ENCODE measurements around the gene PPP1R26. TPM values are rescaled to one million over a fixed set of nuclear protein-coding genes. Genes with fewer than 3 reads are reported as not detected.
"Not testable (repeated sequence)": the region's sequence is repeated elsewhere in the genome, so short reads cannot be mapped to it uniquely, and the experiment has no call there.

PPP1R26 gene
- total RNA-seq, 1 donor from 2014 or later: 22.8 TPM

DNA sequence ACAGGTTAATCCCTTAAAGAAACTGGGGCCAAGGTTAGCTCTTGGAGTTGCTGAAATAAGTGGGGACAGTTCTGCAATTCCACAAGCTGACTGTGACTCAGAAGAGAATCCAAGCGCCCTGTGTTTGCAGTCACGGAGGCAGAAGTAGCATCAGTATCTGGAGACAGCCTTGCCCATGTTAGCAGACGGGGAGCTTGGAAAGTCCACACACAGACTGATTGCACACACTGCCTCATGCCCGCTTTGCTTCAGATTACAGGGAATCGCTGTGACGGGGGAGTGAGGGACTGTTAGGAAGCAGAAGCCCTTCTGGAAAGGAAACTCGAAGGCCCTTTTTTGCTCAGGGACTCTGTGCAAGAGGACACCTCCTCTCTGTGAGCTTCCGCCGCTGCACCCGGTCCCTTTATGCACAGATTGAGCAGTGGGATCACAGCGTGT lies 30.9 kb upstream of the PPP1R26 start:
- TF ChIP-seq CTCF (IDR thresholded peaks at IDR 0.05): no peak
- Histone ChIP-seq H3K27me3 (ENCODE audit: low read depth) (peaks cover 3% of the 10 kb centered on the region), H3K9me3 (no peaks in the 10 kb centered on the region), H3K4me3 (no peak overlapping the region), H3K4me1 (no peaks in the 10 kb centered on the region), H3K27ac (no peak overlapping the region), H3K36me3 (no peaks in the 10 kb centered on the region)
- intact Hi-C loops (cut with DNase I): no loop called here
- DNase-seq: no peak
- no peak for ATAC-seq

- H3K27me3 ChIP-seq (ENCODE audit: low read depth); H3K4me3 ChIP-seq; H3K27ac ChIP-seq; H3K9me3 ChIP-seq; H3K4me1 ChIP-seq; H3K36me3 ChIP-seq; DNase-seq; intact Hi-C loops (cut with DNase I); ATAC-seq: not testable (repeated sequence)
Measured at GRCh38 chr9:135449532-135449931, 30.1 kb upstream of the PPP1R26 start.

DNA sequence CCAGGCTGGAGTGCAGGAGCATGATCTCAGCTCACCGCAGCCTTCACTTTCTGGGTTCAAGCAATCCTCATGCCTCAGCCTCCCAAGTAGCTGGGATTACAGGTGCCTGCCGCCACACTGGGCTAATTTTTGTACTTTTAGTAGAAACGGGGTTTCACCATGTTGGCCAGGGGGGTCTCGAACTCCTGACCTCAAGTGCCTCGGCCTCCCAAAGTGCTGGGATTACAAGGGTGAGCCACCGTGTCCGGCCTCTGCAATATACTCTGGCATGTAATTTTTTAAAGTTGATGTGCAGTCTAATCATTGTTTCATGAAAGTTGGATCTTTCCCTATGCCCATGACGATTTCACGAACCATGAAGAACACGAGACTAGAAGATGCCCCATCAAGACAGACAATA lies 28.6 kb upstream of the PPP1R26 start:
- no peaks in the 10 kb centered on the region for H3K9me3 ChIP-seq
- TF ChIP-seq CTCF (IDR thresholded peaks at IDR 0.05): no peak
- H3K4me1 ChIP-seq: no peaks in the 10 kb centered on the region
- no peaks in the 10 kb centered on the region for H3K36me3 ChIP-seq
- no peak overlapping the region for H3K4me3 ChIP-seq
- ATAC-seq (no peak), DNase-seq (no peak)
- intact Hi-C loops (cut with DNase I): no loop called here
- H3K27ac ChIP-seq: no peak overlapping the region
- no peaks in the 10 kb centered on the region for H3K27me3 ChIP-seq (ENCODE audit: low read depth)

- H3K36me3 ChIP-seq; H3K4me1 ChIP-seq; intact Hi-C loops (cut with DNase I); H3K27me3 ChIP-seq (ENCODE audit: low read depth); DNase-seq; H3K27ac ChIP-seq; H3K9me3 ChIP-seq; H3K4me3 ChIP-seq; ATAC-seq: not testable (repeated sequence)
Measured at GRCh38 chr9:135451909-135452308, 27.7 kb upstream of the PPP1R26 start.

GRCh38 chr9:135454737-135455136 lies 24.8 kb upstream of the PPP1R26 start:
- TF ChIP-seq CTCF (IDR thresholded peaks at IDR 0.05): no peak
- Histone ChIP-seq H3K27me3 (ENCODE audit: low read depth) (no peaks in the 10 kb centered on the region), H3K4me3 (no peak overlapping the region), H3K36me3 (no peaks in the 10 kb centered on the region), H3K27ac (no peak overlapping the region), H3K4me1 (no peaks in the 10 kb centered on the region), H3K9me3 (no peaks in the 10 kb centered on the region)
- no peak for DNase-seq
- intact Hi-C loops (cut with DNase I): no loop called here
- ATAC-seq: no peak

GRCh38 chr9:135455401-135456030 lies 24.1 kb upstream of the PPP1R26 start:
- H3K4me1 ChIP-seq: no peaks in the 10 kb centered on the region
- H3K9me3 ChIP-seq: no peaks in the 10 kb centered on the region
- no peak for ATAC-seq
- H3K36me3 ChIP-seq: no peaks in the 10 kb centered on the region
- TF ChIP-seq CTCF (IDR thresholded peaks at IDR 0.05): no peak
- no peak overlapping the region for H3K4me3 ChIP-seq
- intact Hi-C loops (cut with DNase I): no loop called here
- no peak overlapping the region for H3K27ac ChIP-seq
- peaks cover 4% of the 10 kb centered on the region for H3K27me3 ChIP-seq (ENCODE audit: low read depth)
- no peak for DNase-seq

All from lower lobe of right lung (tissue), 2 donors.